Esophagus squamous epithelium (tissue), 4 donors: ENCODE measurements around the gene MLH3.
"Not testable (repeated sequence)": the region's sequence is repeated elsewhere in the genome, so short reads cannot be mapped to it uniquely, and the experiment has no call there.

Source experiments
- POLR2A ChIP-seq, 4 donors: fragments of 450-650 bp; IDR thresholded peaks; one replicate each; pipeline ENCODE4 v1.6.1; 2017; ENCODE audit warnings: antibody characterized with exemption in 4 of 4, mild to moderate bottlenecking in 4 of 4, moderate library complexity in 3 of 4
- TF ChIP-seq, protein P1 (sequence below), 6 experiments: fragments of 450-650 bp in 4 of 6; fragments of 200-600 bp in 2 of 6; sonication (generic) in 2 of 6; IDR thresholded peaks; one replicate each; pipeline ENCODE4 v1.5.1; 2016 to 2019; ENCODE audit warnings: antibody characterized with exemption in 6 of 6, mild to moderate bottlenecking in 4 of 6, moderate library complexity in 4 of 6

DNA sequence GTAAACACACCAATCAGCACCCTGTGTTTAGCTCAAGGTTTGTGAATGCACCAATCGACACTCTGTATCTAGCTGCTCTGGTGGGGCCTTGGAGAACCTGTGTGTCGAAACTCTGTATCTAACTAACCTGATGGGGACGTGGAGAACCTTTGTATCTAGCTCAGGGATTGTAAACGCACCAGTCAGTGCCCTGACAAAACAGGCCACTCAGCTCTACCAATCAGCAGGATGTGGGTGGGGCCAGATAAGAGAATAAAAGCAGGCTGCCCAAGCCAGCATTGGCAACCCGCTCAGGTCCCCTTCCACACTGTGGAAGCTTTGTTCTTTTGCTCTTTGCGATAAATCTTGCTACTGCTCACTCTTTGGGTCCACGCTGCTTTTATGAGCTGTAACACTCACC lies 55.5 kb downstream of the MLH3 start:
- not testable (repeated sequence) for TF ChIP-seq POLR2A (IDR thresholded peaks at IDR 0.05)
- TF ChIP-seq, protein P1, sequence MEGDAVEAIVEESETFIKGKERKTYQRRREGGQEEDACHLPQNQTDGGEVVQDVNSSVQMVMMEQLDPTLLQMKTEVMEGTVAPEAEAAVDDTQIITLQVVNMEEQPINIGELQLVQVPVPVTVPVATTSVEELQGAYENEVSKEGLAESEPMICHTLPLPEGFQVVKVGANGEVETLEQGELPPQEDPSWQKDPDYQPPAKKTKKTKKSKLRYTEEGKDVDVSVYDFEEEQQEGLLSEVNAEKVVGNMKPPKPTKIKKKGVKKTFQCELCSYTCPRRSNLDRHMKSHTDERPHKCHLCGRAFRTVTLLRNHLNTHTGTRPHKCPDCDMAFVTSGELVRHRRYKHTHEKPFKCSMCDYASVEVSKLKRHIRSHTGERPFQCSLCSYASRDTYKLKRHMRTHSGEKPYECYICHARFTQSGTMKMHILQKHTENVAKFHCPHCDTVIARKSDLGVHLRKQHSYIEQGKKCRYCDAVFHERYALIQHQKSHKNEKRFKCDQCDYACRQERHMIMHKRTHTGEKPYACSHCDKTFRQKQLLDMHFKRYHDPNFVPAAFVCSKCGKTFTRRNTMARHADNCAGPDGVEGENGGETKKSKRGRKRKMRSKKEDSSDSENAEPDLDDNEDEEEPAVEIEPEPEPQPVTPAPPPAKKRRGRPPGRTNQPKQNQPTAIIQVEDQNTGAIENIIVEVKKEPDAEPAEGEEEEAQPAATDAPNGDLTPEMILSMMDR (IDR thresholded peaks at IDR 0.05) = not testable (repeated sequence)
